HG02870 (cell line): ENCODE results near the gene KRTAP10-5.
"Not testable (repeated sequence)": the region's sequence is repeated elsewhere in the genome, so short reads cannot be mapped to it uniquely, and the experiment has no call there.

Experiments used
- ATAC-seq: cut with Tn5 transposase; IDR thresholded peaks from one replicate; pipeline ENCODE4 v1.9.1; 2021; ENCODE audit warnings: mild to moderate bottlenecking, moderate library complexity; ENCODE audit not compliant: unreplicated experiment

The KRTAP10-5 gene

DNA sequence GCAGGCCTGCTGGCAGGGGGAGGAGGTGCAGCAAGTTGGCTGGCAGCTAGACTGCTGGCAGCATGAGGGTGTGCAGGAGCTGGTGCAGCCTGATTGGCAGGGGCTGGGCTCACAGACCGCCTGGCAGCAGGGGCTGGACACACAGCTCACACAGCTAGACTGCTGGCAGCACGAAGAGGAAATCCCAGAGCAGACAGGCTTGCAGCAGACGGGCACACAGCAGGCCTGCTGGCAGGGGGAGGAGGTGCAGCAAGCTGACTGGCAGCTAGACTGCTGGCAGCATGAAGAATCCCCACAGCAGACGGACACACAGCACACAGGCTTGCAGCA lies 11.4 kb upstream of the KRTAP10-5 start:
- ATAC-seq, result not testable (repeated sequence)

DNA sequence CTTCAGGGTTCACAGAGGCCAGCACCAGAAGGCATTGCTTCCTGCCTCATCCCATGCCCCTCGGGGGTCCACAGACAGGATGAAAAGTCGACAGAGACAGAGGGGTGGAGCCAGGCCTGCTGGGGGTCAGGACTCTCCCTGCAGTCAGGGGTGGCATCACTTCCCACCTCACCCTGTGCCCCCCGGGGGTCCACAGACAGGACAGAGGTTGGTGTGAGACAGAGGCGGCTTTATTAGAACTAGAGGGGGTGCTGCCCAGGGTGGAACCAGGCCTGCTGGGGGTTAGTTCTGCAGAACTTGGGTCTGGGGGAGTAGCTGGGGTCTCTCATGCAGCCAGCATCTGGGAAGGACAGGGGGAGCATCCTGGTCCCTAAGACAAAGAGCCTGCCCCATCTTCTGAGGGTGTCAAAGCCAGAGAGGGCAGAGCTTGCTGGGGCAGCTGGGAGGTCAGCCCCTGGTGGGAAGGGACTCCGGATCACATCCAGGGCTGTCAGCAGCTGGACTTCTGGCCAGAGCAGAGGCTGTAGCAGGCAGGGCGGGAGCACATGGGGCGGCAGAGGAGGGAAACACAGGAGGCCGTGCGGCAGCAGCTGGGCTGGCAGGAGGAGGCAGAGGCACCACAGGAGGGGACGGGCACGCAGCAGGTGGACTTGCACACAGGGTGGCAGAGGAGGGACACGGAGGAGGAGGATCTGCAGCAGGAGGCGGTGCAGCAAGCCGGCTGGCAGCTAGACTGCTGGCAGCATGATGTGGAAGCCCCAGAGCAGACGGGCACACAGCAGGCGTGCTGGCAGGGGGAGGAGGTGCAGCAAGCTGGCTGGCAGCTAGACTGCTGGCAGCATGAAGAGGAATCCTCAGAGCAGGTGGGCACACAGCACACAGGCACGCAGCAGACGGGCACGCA lies 10.7 kb upstream of the KRTAP10-5 start:
- not testable (repeated sequence) for ATAC-seq

DNA sequence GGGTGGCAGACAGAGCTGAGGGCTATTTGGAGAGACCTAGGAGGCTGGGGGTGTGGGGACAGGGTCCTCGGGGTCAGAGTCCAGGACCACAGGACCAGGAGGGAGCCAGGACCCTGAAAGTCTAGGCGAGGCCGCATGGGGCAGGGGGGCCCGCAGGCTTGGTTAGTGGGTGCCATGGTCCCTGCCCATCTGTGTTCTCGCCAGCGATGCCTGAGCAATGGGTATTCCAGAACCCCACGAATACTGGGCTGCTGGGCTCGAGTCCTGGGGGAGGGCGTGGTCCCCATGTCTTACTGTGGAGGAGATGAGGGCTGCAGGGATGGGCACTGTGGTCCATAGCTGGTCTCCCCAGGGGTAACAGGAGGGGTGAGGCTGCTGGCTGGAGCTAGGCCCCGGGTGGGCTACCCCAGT lies 9.9 kb upstream of the KRTAP10-5 start:
- ATAC-seq, result no peak

DNA sequence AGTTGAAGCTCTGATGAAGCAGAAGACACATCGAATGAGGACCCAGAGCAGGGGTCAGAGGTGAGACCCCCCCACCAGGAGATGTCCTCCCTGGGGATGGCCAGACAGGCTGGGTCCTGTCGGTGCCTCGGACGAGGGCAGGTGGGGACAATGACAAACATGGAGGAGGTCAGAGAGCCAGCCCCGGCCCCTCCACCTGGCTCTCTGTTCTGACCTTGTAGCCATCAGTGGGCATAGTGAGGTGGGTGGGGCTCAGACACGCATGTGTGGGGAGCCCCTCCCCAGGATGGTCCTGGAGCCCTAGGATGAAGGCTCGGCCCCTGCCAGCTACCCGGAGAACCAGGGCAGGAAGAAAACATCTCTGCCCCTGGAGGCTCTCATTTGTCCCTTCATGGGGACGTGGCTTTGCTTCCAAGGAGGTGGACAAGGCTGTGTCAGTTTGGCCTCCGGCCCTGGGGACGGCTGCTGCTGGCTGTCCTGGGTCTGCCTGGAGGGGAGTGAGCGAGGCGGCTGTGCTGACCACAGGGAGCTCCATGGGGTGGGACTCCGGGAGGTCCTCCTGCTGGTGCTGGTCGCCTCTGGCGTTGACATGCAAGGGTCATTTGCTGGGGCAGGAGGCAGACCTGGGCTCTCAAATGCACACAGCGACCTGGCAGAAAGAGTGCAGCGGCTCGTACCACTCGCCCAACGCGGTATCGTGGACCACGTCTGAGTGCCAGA lies 9.3 kb upstream of the KRTAP10-5 start:
- no peak for ATAC-seq

DNA sequence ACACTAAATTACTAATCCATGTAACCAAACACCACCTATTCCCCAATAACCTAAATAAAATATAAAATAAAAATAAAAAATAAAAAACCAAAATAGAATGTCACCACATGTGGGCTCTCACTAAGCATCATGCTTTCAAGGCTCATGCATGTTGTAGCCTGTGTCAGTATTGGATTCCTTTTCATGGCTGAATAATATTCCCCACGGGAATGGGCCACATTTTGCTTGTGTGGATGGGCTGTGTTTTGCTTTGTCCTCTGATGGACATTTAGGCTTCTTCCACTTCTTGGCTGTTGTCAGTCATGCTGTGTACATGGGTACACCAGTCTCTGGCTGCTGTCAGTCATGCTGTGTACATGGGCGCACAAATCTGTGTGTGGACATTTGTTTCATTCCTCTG lies 8.7 kb upstream of the KRTAP10-5 start:
- no peak for ATAC-seq

DNA sequence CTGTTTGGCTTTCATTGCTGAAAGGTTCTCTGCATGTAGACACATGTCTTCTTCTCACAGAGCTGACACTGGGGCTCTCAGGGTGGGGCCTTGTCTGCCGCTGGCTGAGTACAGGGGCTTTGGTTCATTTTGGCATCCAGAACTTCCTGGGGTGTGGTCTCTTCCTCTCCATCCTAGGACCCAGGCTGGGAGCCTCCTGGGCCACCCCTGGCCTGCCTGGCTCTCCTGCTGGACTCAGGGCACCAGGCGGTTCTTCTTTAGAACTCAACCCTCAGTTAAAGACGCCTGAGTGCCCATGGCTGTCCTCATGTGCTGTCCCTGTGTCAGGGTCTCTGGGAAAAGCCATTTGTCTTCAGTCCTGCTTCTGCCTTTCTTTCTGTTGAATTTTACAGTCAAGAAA lies 5.5 kb upstream of the KRTAP10-5 start:
- ATAC-seq, result no peak

DNA sequence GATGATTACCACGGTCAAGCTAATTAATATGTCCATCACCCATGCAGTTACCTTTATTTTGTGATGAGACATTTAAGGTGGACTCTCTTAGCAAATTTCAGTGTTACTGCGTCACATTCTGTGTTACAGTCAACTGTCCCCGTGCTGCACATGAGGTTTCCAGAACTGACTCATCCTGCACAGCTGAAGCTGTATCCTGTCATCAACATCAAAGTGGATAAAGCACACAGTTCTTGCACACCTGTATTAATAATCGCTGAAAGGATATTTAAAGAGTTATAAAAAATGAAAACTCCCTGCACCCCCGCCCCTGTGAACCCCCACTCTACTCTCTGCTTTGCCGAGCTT lies 3.4 kb upstream of the KRTAP10-5 start:
- ATAC-seq, result no peak

DNA sequence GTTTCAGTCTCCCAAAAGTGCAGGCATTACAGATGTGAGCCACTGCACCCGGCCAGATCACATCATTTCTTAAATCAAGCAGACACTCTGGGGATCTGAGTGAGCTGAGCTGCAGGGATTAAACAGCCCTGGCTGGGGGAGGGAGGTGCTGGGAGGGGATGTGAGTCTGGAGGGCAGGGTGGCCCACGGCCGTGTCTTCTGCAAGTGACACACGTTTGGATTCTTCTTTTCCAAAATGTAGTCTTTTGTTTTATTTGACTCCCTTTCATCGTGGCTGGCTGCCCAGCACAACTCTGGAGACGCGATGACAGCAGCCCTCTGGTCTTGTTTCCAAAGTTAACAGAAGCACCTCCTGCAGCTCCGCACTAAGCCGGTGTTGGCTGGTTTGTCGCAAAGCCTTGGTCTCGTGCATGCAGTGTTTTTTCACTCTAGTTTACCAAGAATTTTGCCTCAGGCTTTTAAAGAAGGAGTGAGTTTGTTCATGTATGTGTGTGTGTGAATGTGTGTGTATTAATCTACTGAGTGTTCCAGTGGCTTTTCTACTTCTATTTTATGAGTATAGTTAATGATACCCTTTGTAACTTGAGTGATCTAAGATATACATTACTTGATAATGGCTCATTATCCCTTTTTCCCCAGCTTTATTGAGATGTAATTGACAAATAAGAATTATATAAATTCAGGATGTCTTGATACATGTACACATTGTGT lies 2.8 kb upstream of the KRTAP10-5 start:
- no peak for ATAC-seq

DNA sequence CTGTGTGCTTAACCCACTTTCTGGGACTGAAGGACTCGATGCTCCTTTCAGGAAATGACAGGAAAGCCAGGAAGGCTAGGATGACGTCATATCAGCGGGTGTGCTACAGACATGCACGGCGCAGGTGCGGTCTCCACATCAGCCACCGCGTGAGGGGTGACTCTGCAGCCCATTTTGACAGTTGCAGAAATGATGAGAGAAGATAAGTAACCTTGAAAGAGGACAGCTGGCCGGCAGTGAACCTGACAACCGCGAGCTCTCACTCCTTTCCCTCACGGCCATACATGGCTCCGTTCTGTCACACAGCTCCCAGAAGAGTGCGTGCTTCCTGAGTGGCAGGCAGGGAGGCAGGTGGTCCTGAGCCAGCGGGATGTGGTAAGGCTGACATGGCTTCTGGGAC lies 1.7 kb upstream of the KRTAP10-5 start:
- ATAC-seq, result no peak

DNA sequence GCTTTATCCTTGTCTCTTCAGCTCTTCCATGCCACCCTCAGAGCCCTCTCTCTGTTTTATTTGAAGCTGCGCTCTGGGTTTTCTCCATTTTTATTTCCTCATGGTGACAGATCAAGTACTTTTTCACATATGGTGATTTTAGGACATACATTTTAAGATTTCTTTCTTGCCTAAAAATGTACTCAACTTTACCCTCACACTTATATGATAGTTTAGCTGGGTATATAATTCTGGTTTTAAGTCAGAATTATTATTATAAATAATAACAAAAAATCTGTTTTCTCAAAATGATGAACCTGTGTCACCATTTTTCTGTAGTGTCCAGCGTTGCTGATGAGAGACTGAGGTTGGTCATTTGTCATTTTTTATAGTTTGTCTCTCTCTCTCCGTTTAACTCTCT lies 754 bp upstream of the KRTAP10-5 start:
- ATAC-seq, result no peak

DNA sequence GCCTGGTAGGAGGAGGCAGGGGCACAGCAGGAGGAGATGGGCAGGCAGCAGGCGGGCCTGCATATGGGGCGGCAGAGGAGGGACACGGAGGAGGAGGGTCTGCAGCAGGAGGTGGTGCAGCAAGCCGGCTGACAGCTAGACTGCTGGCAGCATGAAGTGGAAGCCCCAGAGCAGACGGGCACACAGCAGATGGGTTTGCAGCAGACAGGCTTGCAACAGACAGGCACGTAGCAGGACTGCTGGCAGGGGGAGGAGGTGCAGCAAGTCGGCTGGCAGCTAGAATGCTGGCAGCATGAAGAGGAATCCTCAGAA lies 615 bp downstream of the KRTAP10-5 start:
- ATAC-seq, result no peak

DNA sequence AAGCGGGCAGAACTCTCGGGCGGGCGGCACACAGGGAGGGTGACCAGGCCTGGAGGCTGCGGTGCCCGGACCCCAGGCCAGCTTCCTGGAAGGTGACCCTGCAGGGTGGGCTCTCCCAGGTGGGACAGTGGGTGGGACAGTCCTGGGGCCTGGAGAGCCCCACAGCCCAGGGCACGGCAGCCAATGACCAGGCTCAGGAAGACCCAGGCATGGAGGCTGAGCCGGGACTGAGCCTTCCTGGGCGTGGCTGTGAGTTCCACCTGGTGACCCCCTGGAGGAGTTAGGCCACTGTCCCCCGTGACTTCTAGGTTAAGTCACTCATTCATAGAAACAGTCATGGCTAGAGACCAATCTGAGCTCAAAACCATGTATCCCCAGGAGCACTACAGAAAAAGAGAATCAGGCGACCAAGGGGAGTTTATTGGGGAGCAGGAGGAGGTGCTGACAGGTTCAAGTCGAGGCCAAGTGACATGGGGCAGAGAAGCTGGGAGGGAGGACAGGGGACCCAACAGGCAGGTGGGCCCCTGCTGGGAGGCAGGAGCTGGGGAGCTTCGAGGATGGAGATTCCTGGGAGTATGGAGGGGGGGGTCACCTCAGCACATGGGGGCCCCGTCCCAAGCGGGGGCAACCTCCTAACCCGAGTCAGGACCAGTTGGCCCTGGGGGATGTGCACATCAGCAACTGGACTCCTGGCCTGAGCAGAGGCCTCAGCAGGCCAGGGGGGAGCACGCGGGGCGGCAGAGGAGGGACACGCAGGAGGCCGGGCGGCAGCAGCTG lies 1.2 kb downstream of the KRTAP10-5 start:
- ATAC-seq, result no peak

DNA sequence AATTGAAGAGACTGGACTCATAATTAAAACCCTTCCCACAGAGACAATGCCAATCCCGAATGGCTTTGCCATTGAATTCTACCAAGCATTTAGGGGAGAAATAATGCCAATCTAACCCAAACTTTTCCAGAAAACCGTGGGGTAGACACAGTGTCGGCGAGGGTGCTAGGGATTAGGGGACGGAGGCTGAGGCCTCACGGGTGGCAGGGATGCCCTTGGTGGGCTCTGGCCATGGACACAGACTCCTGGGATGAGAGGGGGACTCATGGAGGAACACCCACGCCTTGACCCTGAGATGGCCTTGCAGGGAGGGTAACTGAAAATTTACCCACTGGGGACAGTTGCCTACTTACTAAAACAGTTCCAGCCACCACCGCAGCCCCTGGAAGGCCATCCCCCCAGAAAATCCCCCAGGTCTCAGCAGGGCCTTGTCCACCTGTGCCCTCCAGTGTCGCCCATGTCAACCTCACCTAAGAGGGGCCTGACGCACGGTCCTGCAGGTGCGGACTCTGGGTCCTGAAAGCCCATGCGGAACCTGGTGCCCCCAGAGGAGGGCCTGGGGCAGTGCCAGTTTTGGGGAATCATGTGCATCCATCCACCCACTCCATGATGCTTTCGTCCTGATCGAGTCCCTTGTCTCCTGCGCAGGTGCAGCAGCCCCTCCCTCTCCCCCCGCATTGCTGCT lies 1.9 kb downstream of the KRTAP10-5 start:
- ATAC-seq, result no peak

DNA sequence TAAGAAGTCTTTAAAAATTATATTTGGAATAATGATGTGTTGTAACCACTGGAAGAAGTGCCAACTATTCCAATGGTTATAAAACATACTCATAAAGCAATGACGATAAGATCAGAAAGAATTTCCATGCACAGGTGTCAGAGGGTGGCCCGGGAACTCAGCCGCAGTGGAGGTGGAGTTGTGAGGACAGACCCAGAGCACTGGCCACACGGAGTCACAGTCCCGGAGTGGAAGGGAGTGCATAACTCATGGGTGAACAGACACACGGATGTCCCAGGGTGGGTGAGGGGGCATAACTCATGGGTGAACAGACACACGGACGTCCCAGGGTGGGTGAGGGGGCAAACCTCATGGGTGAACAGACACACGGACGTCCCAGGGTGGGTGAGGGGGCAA lies 4.4 kb downstream of the KRTAP10-5 start:
- ATAC-seq, result no peak

DNA sequence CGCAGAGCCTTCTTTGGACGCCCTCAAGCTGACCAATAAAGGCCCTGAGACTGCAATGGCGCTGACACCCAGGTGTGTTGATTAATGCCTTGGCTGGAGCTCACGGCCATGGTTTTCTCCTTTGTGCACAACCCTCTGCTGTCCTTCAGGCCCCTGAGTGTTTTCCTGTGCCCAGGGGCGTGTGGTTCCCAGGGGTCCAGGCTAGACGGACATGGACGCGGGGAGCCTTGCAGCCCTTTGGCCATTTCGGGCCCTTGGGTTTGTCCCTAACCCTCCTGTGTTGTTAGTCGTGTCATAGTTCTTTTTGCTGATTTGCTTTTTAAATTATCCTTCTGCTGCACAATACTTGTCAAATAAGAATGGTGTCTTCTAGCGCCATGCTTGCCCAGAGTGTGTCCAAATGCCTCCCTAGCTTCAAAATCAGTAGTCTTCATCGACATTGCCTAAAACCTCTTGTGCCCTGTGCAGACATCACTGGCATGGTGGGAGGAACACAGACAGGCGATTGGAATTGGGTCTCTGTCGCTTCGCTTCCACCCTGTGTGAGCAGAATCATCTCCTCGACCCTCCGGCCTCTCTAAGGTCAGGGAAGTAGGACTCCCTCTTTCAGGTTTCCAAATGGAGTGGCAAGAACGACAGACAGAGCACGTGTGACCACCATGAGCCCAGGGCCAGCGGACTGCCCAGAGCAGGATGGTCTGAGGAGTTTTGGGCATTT lies 4.9 kb downstream of the KRTAP10-5 start:
- ATAC-seq, result no peak

DNA sequence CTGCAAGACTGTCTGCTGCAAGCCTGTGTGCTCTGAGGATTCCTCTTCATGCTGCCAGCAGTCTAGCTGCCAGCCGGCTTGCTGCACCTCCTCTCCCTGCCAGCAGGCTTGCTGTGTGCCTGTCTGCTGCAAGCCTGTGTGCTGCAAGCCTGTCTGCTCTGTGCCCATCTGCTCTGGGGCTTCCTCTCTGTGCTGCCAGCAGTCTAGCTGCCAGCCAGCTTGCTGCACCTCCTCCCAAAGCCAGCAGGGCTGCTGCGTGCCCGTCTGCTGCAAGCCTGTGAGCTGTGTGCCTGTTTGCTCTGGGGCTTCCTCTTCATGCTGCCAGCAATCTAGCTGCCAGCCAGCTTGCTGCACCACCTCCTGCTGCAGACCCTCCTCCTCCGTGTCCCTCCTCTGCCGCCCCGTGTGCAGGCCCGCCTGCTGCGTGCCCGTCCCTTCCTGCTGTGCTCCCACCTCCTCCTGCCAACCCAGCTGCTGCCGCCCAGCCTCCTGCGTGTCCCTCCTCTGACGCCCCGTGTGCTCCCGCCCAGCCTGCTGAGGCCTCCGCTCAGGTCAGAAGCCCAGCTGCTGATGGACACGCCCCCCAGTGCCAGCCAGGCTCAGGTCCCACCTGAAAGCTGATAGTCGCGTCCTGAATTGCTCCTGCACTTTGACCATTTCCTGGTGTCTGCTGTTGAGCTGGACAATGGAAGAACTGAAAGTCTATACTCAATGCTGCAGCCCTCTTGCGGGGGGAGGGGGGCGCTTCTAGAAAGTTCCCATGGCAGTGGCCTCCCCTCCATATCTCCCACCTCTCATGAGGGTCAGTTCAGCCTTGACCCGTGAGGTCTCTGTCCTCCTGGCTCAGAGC lies 5.7 kb downstream of the KRTAP10-5 start:
- ATAC-seq, result no peak

DNA sequence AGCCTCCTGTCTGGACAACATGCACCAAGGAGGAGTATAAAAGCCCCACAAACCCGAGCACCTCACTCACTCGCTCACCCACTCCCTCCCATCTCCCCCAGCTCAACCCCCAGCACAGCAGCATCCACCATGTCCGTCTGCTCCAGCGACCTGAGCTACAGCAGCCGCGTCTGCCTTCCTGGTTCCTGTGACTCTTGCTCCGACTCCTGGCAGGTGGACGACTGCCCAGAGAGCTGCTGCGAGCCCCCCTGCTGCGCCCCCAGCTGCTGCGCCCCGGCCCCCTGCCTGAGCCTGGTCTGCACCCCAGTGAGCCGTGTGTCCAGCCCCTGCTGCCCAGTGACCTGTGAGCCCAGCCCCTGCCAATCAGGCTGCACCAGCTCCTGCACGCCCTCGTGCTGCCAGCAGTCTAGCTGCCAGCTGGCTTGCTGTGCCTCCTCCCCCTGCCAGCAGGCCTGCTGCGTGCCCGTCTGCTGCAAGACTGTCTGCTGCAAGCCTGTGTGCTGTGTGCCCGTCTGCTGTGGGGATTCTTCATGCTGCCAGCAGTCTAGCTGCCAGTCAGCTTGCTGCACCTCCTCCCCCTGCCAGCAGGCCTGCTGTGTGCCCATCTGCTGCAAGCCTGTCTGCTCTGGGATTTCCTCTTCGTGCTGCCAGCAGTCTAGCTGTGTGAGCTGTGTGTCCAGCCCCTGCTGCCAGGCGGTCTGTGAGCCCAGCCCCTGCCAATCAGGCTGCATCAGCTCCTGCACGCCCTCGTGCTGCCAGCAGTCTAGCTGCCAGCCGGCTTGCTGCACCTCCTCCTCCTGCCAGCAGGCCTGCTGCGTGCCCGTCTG lies 6.6 kb downstream of the KRTAP10-5 start, which contains the start of gene KRTAP10-4:
TSS of gene KRTAP10-4 (plus strand) at position 100 of the 827 bp plus-strand sequence. CDS start at position 130, 30 bp downstream.
- not testable (repeated sequence) for ATAC-seq

DNA sequence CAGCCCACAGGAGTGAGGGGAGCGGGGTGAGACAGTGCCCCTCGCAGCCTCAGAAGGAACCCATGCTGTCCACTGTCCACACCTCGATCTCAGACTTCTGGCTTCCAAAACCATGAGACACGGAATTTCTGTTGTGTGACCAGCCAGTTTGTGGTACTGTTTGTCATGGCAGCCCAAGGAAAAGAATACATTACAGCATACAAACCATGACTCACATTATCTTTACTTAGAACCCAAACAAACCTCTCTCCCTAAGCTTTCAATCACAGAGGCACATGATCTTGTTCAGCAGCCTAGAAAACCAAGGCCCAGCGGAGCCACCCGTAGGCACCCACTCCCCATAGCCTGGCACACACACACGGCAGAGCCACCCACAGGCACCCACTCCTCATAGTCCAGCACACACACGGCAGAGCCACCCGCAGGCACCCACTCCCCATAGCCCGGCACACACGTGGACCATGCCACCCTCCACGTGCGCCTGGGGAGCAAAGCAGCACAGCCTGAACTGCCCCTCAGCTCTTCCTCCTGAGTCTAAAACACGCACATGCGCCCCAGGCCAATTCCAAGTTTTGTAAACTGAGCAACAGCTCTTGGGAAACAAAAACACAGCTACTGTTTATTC lies 7.3 kb downstream of the KRTAP10-5 start:
- no peak for ATAC-seq
